HEK293 (cell line): ENCODE measurements around the gene MROH2B.

Experiments used
- CTCF ChIA-PET: fragments of 350-600 bp; formaldehyde crosslinking; extraction: SDS; loops from one replicate; lab custom pipeline; 2021; ENCODE audit warnings: antibody characterized with exemption; lab: Yijun Ruan, JAX
- POLR2A ChIA-PET: fragments of 300-600 bp; formaldehyde crosslinking; extraction: SDS; loops from one replicate; lab custom pipeline; 2020; ENCODE audit warnings: antibody characterized with exemption, inconsistent platforms; lab: Yijun Ruan, JAX
- H3K27ac ChIP-seq: fragments of 200-500 bp; sonication (Bioruptor generic); 2 replicates; pipeline ENCODE4 v1.5.1; 2014; ENCODE audit warnings: low read depth, low read length, control low read depth, inconsistent platforms; ENCODE audit errors: extremely low read depth
- H3K36me3 ChIP-seq, 2 experiments: fragments of 200-500 bp in 1 of 2; sonication (Bioruptor generic) in 1 of 2; 1 replicate in 1 of 2; 2 replicates in 1 of 2; pipeline ENCODE4 v1.5.1; 2014 to 2017; ENCODE audit warnings: inconsistent platforms in 2 of 2, low read length in 2 of 2; ENCODE audit not compliant: control insufficient read depth in 2 of 2, insufficient read depth in 1 of 2
- H3K4me1 ChIP-seq: fragments of 200-500 bp; sonication (Bioruptor generic); 2 replicates; pipeline ENCODE4 v1.5.1; 2014; ENCODE audit warnings: mild to moderate bottlenecking, low read length, inconsistent platforms; ENCODE audit not compliant: control insufficient read depth, insufficient read depth
- H3K4me3 ChIP-seq: 2 replicates; pipeline ENCODE4 v1.5.1; 2011; ENCODE audit warnings: low read depth, mild to moderate bottlenecking, control low read depth, low read length, moderate library complexity
- H3K9me3 ChIP-seq: fragments of 200-500 bp; sonication (Bioruptor generic); 2 replicates; pipeline ENCODE4 v1.5.1; 2014; ENCODE audit warnings: low read depth, low read length, inconsistent platforms; ENCODE audit not compliant: control insufficient read depth, insufficient read depth
- GFI1B ChIP-seq: fragments of 450-650 bp; formaldehyde crosslinking; IDR thresholded peaks from 2 replicates; pipeline ENCODE4 v1.5.1; 2016; ENCODE audit warnings: missing biosample characterization, missing genetic modification characterization
- KLF16 ChIP-seq: fragments of 450-650 bp; formaldehyde crosslinking; IDR thresholded peaks from 2 replicates; pipeline ENCODE4 v1.5.1; 2017; ENCODE audit warnings: missing biosample characterization, missing genetic modification characterization
- KLF7 ChIP-seq: fragments of 450-650 bp; formaldehyde crosslinking; IDR thresholded peaks from 2 replicates; pipeline ENCODE4 v1.5.1; 2016; ENCODE audit warnings: missing biosample characterization, missing genetic modification characterization, borderline replicate concordance
- KLF8 ChIP-seq: fragments of 450-650 bp; formaldehyde crosslinking; IDR thresholded peaks from 2 replicates; pipeline ENCODE4 v1.5.1; 2016; ENCODE audit warnings: missing biosample characterization, missing genetic modification characterization
- SALL2 ChIP-seq: fragments of 450-650 bp; formaldehyde crosslinking; IDR thresholded peaks from 2 replicates; pipeline ENCODE4 v1.5.0; 2017; ENCODE audit warnings: missing biosample characterization, mild to moderate bottlenecking, missing genetic modification characterization, borderline replicate concordance
- SETDB1 ChIP-seq: IDR thresholded peaks from one replicate; pipeline ENCODE4 v1.6.1; 2017; ENCODE audit warnings: mild to moderate bottlenecking, low read length, moderate library complexity, mixed read lengths; ENCODE audit not compliant: insufficient read length
- ZEB2 ChIP-seq: fragments of 450-650 bp; formaldehyde crosslinking; IDR thresholded peaks from 2 replicates; pipeline ENCODE4 v1.5.1; 2016; ENCODE audit warnings: missing biosample characterization, missing genetic modification characterization
- ZFP69B ChIP-seq: fragments of 450-650 bp; formaldehyde crosslinking; IDR thresholded peaks from 2 replicates; pipeline ENCODE4 v1.5.1; 2016; ENCODE audit warnings: missing biosample characterization, missing genetic modification characterization
- ZNF132 ChIP-seq: fragments of 450-650 bp; formaldehyde crosslinking; IDR thresholded peaks from 2 replicates; pipeline ENCODE4 v1.5.1; 2017; ENCODE audit warnings: missing biosample characterization, missing genetic modification characterization, borderline replicate concordance
- ZNF16 ChIP-seq: fragments of 450-650 bp; formaldehyde crosslinking; IDR thresholded peaks from 2 replicates; pipeline ENCODE4 v1.5.1; 2016; ENCODE audit warnings: low read depth, missing biosample characterization, missing genetic modification characterization
- ZNF202 ChIP-seq: fragments of 450-650 bp; formaldehyde crosslinking; IDR thresholded peaks from 2 replicates; pipeline ENCODE4 v1.5.1; 2016; ENCODE audit warnings: missing biosample characterization, missing genetic modification characterization, borderline replicate concordance
- ZNF302 ChIP-seq: fragments of 450-650 bp; formaldehyde crosslinking; IDR thresholded peaks from 2 replicates; pipeline ENCODE4 v1.5.1; 2016; ENCODE audit warnings: missing biosample characterization, missing genetic modification characterization, low read depth
- ZNF341 ChIP-seq: fragments of 450-650 bp; formaldehyde crosslinking; IDR thresholded peaks from 2 replicates; pipeline ENCODE4; 2016; ENCODE audit warnings: low read depth, missing biosample characterization, missing genetic modification characterization
- ZNF354C ChIP-seq: fragments of 450-650 bp; formaldehyde crosslinking; IDR thresholded peaks from 2 replicates; pipeline ENCODE4 v1.5.1; 2016; ENCODE audit warnings: missing biosample characterization, missing genetic modification characterization, low read depth, borderline replicate concordance
- ZNF366 ChIP-seq: fragments of 450-650 bp; formaldehyde crosslinking; conservative IDR thresholded peaks from 2 replicates; pipeline ENCODE4 v1.5.1; 2016; ENCODE audit warnings: missing biosample characterization, missing genetic modification characterization
- ZNF391 ChIP-seq: fragments of 450-650 bp; formaldehyde crosslinking; IDR thresholded peaks from 2 replicates; pipeline ENCODE4 v1.5.1; 2016; ENCODE audit warnings: low read depth, missing biosample characterization, missing genetic modification characterization, borderline replicate concordance
- ZNF394 ChIP-seq: fragments of 450-650 bp; formaldehyde crosslinking; IDR thresholded peaks from 2 replicates; pipeline ENCODE4 v1.5.1; 2016; ENCODE audit warnings: missing biosample characterization, missing genetic modification characterization, mild to moderate bottlenecking, moderate library complexity, borderline replicate concordance
- ZNF548 ChIP-seq: fragments of 450-650 bp; formaldehyde crosslinking; IDR thresholded peaks from 2 replicates; pipeline ENCODE4 v1.5.1; 2016; ENCODE audit warnings: missing biosample characterization, missing genetic modification characterization
- ZNF549 ChIP-seq: fragments of 450-650 bp; IDR thresholded peaks from 2 replicates; pipeline ENCODE4 v1.5.1; 2018; ENCODE audit warnings: missing biosample characterization, missing genetic modification characterization, mild to moderate bottlenecking, inconsistent platforms, moderate library complexity
- ZNF555 ChIP-seq: fragments of 450-650 bp; formaldehyde crosslinking; conservative IDR thresholded peaks from 2 replicates; pipeline ENCODE4 v1.5.1; 2017; ENCODE audit warnings: missing biosample characterization, mild to moderate bottlenecking, missing genetic modification characterization, inconsistent platforms
- ZNF670 ChIP-seq: fragments of 450-650 bp; formaldehyde crosslinking; IDR thresholded peaks from 2 replicates; pipeline ENCODE4 v1.5.1; 2016; ENCODE audit warnings: missing biosample characterization, missing genetic modification characterization, low read depth
- ZSCAN16 ChIP-seq: fragments of 450-650 bp; formaldehyde crosslinking; IDR thresholded peaks from 2 replicates; pipeline ENCODE4 v1.5.1; 2016; ENCODE audit warnings: missing biosample characterization, missing genetic modification characterization
- TF ChIP-seq, protein P1 (sequence below): fragments of 450-650 bp; formaldehyde crosslinking; IDR thresholded peaks from 2 replicates; pipeline ENCODE4 v1.5.1; 2016; ENCODE audit warnings: missing biosample characterization, missing genetic modification characterization
- TF ChIP-seq, protein P2 (sequence below): fragments of 450-650 bp; formaldehyde crosslinking; IDR thresholded peaks from 2 replicates; pipeline ENCODE4 v1.5.1; 2016; ENCODE audit warnings: missing biosample characterization, missing genetic modification characterization, borderline replicate concordance
- TF ChIP-seq, protein P3 (sequence below): fragments of 450-650 bp; formaldehyde crosslinking; IDR thresholded peaks from 2 replicates; pipeline ENCODE4 v1.5.1; 2016; ENCODE audit warnings: missing biosample characterization, missing genetic modification characterization, low read depth
- TF ChIP-seq, protein P4 (sequence below): fragments of 450-650 bp; formaldehyde crosslinking; conservative IDR thresholded peaks from 2 replicates; pipeline ENCODE4 v1.5.1; 2016; ENCODE audit warnings: low read depth, missing biosample characterization, missing genetic modification characterization

The MROH2B gene

DNA sequence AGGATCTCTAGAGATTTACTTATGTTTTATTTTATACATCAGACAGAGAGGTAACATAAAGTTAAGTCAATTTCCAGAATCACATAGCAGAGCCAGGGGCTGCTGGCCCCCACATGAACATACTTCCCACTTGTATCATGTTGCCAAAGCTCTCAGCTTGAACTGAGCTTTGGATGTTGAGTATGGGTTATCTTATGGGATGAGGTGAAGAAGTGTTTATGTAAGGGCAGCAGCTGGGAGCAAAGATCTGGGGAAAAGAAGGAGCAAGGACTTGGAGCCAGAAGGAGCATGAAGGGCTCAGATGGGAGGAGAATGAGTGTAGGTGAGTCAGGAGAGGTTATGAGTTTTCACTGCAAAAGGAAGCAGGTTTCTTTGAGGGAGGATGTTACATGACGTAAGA is 72.0 kb downstream of the MROH2B start:
- ChIA-PET POLR2A (no interaction called here), CTCF (no interaction called here)
- Histone ChIP-seq H3K27ac (no peak overlapping the region), H3K4me3 (no peak overlapping the region), H3K4me1 (no peaks in the 10 kb centered on the region)
- TF ChIP-seq, protein P1, sequence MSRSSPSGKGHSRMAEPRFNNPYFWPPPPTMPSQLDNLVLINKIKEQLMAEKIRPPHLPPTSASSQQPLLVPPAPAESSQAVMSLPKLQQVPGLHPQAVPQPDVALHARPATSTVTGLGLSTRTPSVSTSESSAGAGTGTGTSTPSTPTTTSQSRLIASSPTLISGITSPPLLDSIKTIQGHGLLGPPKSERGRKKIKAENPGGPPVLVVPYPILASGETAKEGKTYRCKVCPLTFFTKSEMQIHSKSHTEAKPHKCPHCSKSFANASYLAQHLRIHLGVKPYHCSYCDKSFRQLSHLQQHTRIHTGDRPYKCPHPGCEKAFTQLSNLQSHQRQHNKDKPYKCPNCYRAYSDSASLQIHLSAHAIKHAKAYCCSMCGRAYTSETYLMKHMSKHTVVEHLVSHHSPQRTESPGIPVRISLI (tag by site-specific recombination), result no peak
- TF ChIP-seq KLF16 (tag by site-specific recombination), result no peak
- TF ChIP-seq ZNF366 (tag by site-specific recombination), result no peak
- no peak for TF ChIP-seq ZNF391 (tag by site-specific recombination)
- no peak for TF ChIP-seq GFI1B (tag by site-specific recombination)
- TF ChIP-seq, protein P2, sequence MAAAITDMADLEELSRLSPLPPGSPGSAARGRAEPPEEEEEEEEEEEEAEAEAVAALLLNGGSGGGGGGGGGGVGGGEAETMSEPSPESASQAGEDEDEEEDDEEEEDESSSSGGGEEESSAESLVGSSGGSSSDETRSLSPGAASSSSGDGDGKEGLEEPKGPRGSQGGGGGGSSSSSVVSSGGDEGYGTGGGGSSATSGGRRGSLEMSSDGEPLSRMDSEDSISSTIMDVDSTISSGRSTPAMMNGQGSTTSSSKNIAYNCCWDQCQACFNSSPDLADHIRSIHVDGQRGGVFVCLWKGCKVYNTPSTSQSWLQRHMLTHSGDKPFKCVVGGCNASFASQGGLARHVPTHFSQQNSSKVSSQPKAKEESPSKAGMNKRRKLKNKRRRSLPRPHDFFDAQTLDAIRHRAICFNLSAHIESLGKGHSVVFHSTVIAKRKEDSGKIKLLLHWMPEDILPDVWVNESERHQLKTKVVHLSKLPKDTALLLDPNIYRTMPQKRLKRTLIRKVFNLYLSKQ (tag by site-specific recombination), result no peak
- TF ChIP-seq KLF7 (tag by site-specific recombination), result no peak
- TF ChIP-seq ZNF354C (tag by site-specific recombination), result no peak
- no peak for TF ChIP-seq ZNF549
- no peak for TF ChIP-seq SALL2 (tag by site-specific recombination)
- no peak for TF ChIP-seq SETDB1
- TF ChIP-seq ZNF670, result no peak
- no peak for TF ChIP-seq ZNF302
- TF ChIP-seq, all 188 proteins: peak for 0
- no peaks in the 10 kb centered on the region for H3K9me3 ChIP-seq
- H3K36me3 ChIP-seq, result no peaks in the 10 kb centered on the region

DNA sequence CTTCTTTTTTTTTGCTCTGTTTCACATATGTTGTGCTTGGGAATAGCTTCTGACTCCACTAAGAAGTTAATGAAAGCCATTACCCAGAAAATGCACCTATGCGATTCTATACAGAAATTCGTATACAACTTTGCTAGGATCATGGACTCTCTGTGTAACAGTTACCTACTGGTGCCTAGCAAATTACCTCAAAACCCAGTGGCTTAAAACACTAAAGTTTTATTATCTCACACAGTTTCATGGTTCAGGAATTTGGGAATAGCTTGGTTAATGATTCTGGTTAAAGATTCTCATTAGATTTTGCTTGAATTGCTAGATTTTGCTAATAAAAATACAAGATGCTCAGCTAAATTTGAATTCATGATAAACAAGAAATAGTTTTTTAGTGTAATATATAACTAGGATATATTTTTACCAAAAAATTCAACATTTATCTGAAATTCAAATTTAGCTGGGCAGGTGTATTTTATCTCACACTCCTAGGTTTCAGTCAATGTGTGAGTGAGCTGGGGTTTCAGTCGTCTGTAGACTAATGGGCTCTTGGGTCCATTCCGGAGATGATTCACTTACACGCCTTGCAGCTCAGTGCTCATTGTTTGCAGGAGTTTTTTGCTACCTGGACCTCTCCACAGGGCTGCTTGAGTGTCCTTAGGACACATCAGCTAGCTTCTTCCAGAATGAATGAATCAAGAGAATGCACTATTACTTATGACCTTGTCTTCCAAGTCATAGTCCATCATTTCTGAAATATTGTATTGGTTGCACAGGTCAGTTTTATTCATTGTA is 75.1 kb downstream of the MROH2B start:
- H3K4me3 ChIP-seq, result no peak overlapping the region
- H3K36me3 ChIP-seq, result no peaks in the 10 kb centered on the region
- ChIA-PET CTCF (interaction anchor here (0.7 kb wide), 1 partner anchor 572 kb away, joined by 3 read pairs; no protein-coding TSS in a partner anchor), POLR2A (no interaction called here)
- H3K4me1 ChIP-seq, result no peaks in the 10 kb centered on the region
- H3K9me3 ChIP-seq, result no peaks in the 10 kb centered on the region
- no peak overlapping the region for H3K27ac ChIP-seq
- no peak for TF ChIP-seq ZNF555 (tag by site-specific recombination)
- no peak for TF ChIP-seq ZFP69B (tag by site-specific recombination)
- no peak for TF ChIP-seq ZNF394 (tag by site-specific recombination)
- no peak for TF ChIP-seq ZNF341 (tag by site-specific recombination)
- no peak for TF ChIP-seq ZNF16 (tag by site-specific recombination)
- TF ChIP-seq, protein P3, sequence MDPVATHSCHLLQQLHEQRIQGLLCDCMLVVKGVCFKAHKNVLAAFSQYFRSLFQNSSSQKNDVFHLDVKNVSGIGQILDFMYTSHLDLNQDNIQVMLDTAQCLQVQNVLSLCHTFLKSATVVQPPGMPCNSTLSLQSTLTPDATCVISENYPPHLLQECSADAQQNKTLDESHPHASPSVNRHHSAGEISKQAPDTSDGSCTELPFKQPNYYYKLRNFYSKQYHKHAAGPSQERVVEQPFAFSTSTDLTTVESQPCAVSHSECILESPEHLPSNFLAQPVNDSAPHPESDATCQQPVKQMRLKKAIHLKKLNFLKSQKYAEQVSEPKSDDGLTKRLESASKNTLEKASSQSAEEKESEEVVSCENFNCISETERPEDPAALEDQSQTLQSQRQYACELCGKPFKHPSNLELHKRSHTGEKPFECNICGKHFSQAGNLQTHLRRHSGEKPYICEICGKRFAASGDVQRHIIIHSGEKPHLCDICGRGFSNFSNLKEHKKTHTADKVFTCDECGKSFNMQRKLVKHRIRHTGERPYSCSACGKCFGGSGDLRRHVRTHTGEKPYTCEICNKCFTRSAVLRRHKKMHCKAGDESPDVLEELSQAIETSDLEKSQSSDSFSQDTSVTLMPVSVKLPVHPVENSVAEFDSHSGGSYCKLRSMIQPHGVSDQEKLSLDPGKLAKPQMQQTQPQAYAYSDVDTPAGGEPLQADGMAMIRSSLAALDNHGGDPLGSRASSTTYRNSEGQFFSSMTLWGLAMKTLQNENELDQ (tag by site-specific recombination), result no peak
- no peak for TF ChIP-seq ZSCAN16 (tag by site-specific recombination)
- TF ChIP-seq, protein P4, sequence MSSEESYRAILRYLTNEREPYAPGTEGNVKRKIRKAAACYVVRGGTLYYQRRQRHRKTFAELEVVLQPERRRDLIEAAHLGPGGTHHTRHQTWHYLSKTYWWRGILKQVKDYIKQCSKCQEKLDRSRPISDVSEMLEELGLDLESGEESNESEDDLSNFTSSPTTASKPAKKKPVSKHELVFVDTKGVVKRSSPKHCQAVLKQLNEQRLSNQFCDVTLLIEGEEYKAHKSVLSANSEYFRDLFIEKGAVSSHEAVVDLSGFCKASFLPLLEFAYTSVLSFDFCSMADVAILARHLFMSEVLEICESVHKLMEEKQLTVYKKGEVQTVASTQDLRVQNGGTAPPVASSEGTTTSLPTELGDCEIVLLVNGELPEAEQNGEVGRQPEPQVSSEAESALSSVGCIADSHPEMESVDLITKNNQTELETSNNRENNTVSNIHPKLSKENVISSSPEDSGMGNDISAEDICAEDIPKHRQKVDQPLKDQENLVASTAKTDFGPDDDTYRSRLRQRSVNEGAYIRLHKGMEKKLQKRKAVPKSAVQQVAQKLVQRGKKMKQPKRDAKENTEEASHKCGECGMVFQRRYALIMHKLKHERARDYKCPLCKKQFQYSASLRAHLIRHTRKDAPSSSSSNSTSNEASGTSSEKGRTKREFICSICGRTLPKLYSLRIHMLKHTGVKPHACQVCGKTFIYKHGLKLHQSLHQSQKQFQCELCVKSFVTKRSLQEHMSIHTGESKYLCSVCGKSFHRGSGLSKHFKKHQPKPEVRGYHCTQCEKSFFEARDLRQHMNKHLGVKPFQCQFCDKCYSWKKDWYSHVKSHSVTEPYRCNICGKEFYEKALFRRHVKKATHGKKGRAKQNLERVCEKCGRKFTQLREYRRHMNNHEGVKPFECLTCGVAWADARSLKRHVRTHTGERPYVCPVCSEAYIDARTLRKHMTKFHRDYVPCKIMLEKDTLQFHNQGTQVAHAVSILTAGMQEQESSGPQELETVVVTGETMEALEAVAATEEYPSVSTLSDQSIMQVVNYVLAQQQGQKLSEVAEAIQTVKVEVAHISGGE (tag by site-specific recombination), result no peak
- no peak for TF ChIP-seq ZEB2 (tag by site-specific recombination)
- TF ChIP-seq ZNF548 (tag by site-specific recombination), result no peak
- no peak for TF ChIP-seq ZNF202 (tag by site-specific recombination)
- TF ChIP-seq KLF8 (tag by site-specific recombination), result no peak
- no peak for TF ChIP-seq ZNF132 (tag by site-specific recombination)
